GM10248 (cell line): Measurements from ENCODE around the gene IVNS1ABP.

Experiments
- CTCF ChIA-PET: fragments of 300-600 bp; sonication (Branson Sonifier 250); formaldehyde crosslinking; extraction: SDS; loops from one replicate; lab custom pipeline; 2021; ENCODE audit warnings: antibody characterized with exemption; lab: Yijun Ruan, JAX
- POLR2A ChIA-PET: fragments of 350-650 bp; sonication (Branson Sonifier 250); formaldehyde crosslinking; extraction: SDS; loops from one replicate; lab custom pipeline; 2020; ENCODE audit warnings: antibody characterized with exemption; lab: Yijun Ruan, JAX
- DNase-seq: peaks from one replicate; pipeline ENCODE4 v3.0.0; 2012; ENCODE audit errors: extremely low spot score
- TF ChIP-seq, protein P1 (sequence below): IDR thresholded peaks from 2 replicates; pipeline ENCODE4 v1.5.1; 2012; ENCODE audit warnings: mild to moderate bottlenecking, low read depth; ENCODE audit errors: extremely low read depth, missing control alignments, control extremely low read depth

Gene IVNS1ABP

DNA sequence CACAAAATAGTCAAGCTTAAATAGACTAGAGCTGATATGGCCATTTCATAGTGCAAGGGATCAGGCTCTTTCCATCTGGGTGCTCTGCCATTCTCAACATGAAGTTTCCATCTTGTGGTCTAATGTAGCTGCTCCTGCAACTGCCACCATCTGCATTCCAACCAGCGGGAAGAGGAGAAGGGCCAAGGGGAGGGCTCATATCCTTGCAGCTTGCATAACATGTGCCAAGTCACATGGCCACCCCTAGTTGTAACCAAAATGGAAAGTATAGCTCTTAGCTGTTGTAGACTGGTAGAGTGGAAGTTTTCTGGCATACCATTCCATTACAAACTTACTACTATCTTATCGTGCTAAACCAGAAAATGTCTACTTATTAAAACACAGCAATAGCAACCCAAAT lies 38.9 kb upstream of the IVNS1ABP start:
- CTCF ChIA-PET: interaction anchor here (1.4 kb wide), 1 partner anchor 9 kb away, joined by 5 read pairs; no protein-coding TSS in a partner anchor
- TF ChIP-seq, protein P1, sequence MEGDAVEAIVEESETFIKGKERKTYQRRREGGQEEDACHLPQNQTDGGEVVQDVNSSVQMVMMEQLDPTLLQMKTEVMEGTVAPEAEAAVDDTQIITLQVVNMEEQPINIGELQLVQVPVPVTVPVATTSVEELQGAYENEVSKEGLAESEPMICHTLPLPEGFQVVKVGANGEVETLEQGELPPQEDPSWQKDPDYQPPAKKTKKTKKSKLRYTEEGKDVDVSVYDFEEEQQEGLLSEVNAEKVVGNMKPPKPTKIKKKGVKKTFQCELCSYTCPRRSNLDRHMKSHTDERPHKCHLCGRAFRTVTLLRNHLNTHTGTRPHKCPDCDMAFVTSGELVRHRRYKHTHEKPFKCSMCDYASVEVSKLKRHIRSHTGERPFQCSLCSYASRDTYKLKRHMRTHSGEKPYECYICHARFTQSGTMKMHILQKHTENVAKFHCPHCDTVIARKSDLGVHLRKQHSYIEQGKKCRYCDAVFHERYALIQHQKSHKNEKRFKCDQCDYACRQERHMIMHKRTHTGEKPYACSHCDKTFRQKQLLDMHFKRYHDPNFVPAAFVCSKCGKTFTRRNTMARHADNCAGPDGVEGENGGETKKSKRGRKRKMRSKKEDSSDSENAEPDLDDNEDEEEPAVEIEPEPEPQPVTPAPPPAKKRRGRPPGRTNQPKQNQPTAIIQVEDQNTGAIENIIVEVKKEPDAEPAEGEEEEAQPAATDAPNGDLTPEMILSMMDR: no peak
- POLR2A ChIA-PET: no interaction called here
- no peak for DNase-seq

DNA sequence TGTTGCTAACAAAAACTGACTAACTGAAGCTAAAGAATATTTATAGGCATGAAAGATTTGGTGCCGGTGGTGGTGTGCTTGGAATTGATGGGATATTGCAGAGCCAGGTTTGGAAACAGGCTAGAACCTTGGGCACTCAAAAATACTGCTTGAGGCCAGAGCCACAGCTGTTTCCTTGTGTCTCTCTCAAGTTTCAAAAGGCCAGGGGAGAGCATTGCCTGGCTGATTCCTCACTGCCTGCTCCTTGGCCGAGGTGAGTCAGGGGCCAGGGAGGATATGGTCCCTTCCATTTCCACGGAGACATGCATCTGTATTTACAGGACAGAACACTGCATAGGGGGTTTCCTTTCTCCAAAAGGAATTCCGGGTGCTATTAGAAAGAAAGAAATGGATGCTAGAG lies 36.1 kb upstream of the IVNS1ABP start:
- TF ChIP-seq, protein P1: no peak
- POLR2A ChIA-PET: no interaction called here
- DNase-seq: no peak
- CTCF ChIA-PET: interaction anchor here (0.7 kb wide), 1 partner anchor 58 kb away, joined by 3 read pairs; no protein-coding TSS in a partner anchor

DNA sequence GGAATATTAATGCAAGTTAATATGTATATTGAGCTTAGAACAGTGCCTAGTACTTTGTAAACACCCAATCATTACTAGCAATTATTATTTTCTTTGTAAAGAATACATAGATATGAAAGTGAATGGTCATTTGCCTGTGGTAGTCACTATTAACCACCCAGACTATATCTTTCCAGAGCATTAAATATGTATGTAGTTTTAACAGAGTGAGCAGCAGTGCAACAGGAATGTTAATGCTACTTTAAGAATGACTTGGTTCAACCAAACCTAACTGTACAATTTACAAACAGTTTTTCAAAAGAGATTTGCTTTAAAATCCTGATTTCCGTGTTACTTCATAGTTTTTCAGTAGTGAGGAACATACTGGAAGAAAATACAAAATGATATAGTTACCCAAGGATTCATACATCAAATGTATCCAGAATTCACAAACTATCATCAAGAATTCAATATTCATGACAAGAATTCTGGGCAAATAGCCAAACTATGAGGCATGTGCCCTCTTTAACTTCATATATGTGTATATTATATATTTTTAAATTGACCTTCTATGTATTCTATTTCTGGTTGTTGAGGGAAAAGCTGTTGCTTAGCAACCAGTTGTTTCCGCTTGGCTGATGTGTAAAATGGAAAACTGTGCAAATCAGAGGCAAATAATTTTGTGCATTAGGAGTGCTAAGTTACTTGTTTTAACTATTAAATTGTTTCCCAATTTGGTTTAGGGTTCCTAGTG lies 34.9 kb upstream of the IVNS1ABP start:
- ChIA-PET POLR2A (no interaction called here), CTCF (interaction anchor here (0.9 to 1.5 kb wide), 2 partner anchors 11 to 329 kb away, joined by 3 read pairs; no protein-coding TSS in a partner anchor)
- TF ChIP-seq, protein P1: no peak
- DNase-seq: no peak

DNA sequence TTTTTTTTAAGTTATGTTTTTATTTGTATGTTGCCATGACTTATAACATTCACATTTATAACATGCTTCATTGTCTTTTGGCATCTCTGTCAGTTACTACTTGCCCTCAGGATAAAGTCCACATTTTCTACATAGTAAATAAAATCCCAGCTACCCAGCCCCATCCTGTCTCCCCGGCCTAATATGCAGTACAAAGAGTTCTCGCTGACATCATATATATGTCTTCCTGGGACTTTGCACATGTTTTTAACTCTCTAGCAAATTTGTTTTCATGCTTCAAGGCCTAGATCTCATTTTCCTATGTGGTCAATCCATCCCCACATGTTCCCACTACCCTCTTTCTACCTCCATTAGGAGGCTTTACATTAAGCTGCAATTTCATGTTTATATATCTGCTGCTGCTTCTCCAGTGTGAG lies 33.0 kb upstream of the IVNS1ABP start:
- no peak for DNase-seq
- ChIA-PET POLR2A (no interaction called here), CTCF (interaction anchor here (1.5 kb wide), 1 partner anchor 13 kb away, joined by 4 read pairs; no protein-coding TSS in a partner anchor)
- TF ChIP-seq, protein P1: no peak

DNA sequence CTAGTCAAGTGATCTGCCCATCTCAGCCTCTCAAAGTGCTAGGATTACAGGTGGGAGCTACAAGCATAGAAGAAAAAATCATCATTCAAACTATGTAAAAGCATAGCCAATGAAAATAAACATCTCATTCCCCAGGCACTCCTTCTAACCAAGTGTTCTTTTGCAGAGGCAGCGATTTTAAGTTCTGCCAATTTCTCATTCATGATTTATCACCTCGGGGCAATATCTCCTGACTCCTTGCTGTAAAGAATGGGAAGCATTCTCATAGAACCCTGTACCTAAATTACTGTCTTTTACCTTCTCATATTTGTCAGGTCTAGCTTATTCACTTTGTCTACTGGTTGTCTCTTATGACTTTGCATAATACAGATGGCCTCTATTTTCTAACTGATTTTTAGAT lies 32.5 kb upstream of the IVNS1ABP start:
- ChIA-PET CTCF (interaction anchor here (1.5 kb wide), 1 partner anchor 13 kb away, joined by 4 read pairs; no protein-coding TSS in a partner anchor), POLR2A (no interaction called here)
- TF ChIP-seq, protein P1: no peak
- no peak for DNase-seq

DNA sequence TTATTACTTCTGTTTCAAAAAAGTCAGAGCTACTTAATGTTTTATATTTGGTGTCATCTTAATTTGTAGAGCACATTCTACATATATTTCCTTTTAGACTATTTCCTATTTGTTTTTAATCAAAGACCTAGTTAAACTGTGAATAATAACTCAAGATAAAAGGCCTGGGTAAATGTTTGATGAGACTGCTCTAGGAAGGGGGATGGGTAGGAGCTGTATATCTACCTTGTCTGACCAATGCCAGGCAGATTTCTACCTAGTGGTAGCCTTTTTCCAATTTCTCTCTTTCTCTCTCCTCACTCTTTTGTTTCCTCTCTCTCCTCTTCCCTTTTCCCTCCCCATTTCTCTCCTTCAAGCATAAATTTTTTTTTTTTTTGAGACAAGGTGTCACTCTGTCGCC lies 31.9 kb upstream of the IVNS1ABP start:
- ChIA-PET CTCF (interaction anchor here (0.8 to 1.5 kb wide), 2 partner anchors 10 to 12 kb away, joined by 3 to 4 read pairs; no protein-coding TSS in a partner anchor), POLR2A (no interaction called here)
- DNase-seq: no peak
- TF ChIP-seq, protein P1: no peak
